ENCODE results near the gene SPATA6L.

SPATA6L gene

DNA sequence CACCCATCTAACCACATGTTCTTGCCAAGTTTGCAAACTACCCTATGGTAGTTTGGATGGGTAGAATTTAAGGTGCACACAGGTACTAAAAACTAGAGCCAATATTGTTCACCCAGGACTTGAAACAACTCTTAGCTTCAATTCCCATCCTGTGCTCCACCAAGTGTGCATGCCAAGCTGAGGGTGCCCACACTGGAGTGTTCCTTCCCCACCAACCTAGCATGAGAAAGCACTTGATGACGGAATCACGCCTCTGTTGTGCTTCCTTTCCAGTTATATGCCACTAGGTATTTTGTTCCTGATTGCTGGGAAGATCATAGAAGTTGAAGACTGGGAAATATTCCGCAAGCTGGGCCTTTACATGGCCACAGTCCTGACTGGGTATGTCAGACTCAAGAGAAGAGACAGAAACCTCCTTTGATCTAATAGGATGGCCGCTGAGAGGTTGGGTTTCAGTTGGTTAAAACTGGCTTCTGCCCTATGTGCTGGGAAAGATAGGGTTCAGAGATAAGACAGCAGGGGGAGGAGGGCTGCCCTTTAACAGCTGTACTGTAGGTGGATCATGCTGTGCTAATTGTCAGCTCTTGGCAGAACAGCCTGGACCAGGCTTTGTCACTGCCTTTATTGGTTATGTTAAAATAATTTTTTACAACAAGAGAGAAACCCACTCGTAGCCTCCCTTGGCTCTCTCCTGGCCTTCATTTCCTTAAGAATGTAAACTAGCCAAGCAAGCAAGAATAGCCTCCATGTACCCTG, 92.5 kb downstream of the SPATA6L start:
- Mint-ChIP-seq H3K27ac (no peak overlapping the region), H3K36me3 (ENCODE audit: low read depth) (no peaks in the 10 kb centered on the region), H3K9me3 (no peaks in the 10 kb centered on the region), H3K4me1 (ENCODE audit: low read depth) (peaks cover 33% of the 10 kb centered on the region), H3K4me3 (no peak overlapping the region), H3K27me3 (no peaks in the 10 kb centered on the region)

DNA sequence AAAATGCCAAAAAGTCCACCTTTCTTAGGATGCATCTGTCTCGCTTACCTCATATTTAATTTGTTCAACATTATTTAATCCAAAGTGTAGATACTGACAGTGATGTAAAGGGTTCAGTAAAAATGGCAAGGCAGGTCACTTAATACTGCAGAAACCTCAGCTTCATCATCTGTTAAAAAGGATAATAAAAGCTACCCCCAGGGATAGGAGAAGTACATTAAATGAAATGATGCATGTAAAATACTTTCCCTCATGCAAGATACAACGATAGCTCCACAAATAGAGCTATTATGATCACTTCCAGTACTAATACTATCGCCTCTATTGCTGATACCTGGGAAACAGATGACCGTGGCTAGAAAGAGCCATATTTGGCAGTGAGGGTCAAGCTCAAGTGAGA, 93.1 kb downstream of the SPATA6L start:
- H3K4me3 Mint-ChIP-seq: no peak overlapping the region
- H3K9me3 Mint-ChIP-seq: no peaks in the 10 kb centered on the region
- H3K36me3 Mint-ChIP-seq (ENCODE audit: low read depth): no peaks in the 10 kb centered on the region
- H3K27me3 Mint-ChIP-seq: no peaks in the 10 kb centered on the region
- peaks cover 33% of the 10 kb centered on the region for H3K4me1 Mint-ChIP-seq (ENCODE audit: low read depth)
- H3K27ac Mint-ChIP-seq: no peak overlapping the region

DNA sequence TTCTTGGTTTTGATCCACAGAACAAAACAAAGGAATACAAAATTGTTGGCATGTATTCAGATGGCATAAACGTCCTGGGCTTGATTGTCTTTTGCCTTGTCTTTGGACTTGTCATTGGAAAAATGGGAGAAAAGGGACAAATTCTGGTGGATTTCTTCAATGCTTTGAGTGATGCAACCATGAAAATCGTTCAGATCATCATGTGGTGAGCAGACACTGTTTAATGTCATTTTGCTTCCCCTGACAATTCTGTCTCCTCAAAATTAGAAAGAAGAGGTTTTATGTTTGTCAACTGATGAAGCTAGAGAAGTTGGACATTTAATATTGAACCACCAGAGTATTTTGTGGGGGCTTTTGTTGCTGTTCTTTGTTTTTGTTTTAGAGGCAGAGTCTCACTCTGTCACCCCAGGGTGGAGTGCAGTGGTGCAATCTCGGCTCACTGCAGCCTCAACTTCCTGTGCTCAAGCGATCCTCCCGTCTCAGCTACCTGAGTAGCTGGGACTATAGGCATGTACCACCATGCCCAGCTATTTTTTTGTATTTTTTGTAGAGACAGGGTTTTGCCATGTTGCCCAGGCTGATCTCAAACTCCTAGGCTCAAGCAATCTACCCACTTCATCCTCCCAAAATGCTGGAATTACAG, 94.0 kb downstream of the SPATA6L start:
- Mint-ChIP-seq H3K27me3 (no peaks in the 10 kb centered on the region), H3K36me3 (ENCODE audit: low read depth) (no peaks in the 10 kb centered on the region), H3K4me1 (ENCODE audit: low read depth) (peaks cover 33% of the 10 kb centered on the region), H3K9me3 (no peaks in the 10 kb centered on the region), H3K27ac (peak overlapping the region; percentile 69), H3K4me3 (peak overlapping the region; percentile 31)

DNA sequence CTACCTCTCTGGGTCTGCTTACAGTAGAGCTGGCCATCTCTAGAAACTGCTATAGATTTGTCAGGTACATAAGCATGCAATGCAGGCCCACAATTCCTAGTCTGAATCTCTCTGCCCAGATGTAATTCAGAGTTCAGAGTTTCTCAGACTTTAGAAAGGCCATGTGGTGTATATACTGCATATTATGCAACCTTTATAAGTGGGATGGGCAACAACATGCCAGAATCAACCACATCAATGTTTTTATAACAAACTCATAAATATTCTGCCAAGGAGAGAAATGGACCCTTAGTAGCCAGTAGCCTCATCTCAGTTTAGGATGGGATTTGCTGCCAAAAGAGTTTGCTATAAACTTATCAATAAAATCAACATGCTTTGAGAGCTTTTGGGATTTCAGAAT, 97.2 kb downstream of the SPATA6L start:
- Mint-ChIP-seq H3K4me3 (no peak overlapping the region), H3K4me1 (ENCODE audit: low read depth) (peaks cover 22% of the 10 kb centered on the region), H3K27me3 (no peaks in the 10 kb centered on the region), H3K27ac (no peak overlapping the region), H3K36me3 (ENCODE audit: low read depth) (no peaks in the 10 kb centered on the region), H3K9me3 (peaks cover 4% of the 10 kb centered on the region)

DNA sequence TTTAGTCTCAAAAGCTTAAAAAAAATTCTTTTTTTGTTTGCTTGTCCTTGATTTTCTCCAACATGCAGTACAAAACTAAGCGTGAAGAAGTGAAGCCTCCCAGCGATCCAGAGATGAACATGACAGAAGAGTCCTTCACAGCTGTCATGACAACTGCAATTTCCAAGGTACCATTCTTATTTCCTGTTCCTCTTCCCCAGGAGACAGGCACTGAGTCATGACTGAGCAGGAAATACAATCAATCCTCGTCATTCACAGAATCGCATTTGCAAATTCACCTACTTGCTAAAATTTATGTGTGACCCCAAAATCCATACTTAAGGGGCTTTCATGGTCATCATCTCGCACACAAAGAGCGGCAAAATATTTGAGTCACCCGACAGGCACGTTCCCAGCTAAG, 98.7 kb downstream of the SPATA6L start:
- Mint-ChIP-seq H3K9me3 (peaks cover 4% of the 10 kb centered on the region), H3K27ac (no peak overlapping the region), H3K36me3 (ENCODE audit: low read depth) (no peaks in the 10 kb centered on the region), H3K4me3 (no peak overlapping the region), H3K4me1 (ENCODE audit: low read depth) (peaks cover 19% of the 10 kb centered on the region), H3K27me3 (no peaks in the 10 kb centered on the region)

DNA sequence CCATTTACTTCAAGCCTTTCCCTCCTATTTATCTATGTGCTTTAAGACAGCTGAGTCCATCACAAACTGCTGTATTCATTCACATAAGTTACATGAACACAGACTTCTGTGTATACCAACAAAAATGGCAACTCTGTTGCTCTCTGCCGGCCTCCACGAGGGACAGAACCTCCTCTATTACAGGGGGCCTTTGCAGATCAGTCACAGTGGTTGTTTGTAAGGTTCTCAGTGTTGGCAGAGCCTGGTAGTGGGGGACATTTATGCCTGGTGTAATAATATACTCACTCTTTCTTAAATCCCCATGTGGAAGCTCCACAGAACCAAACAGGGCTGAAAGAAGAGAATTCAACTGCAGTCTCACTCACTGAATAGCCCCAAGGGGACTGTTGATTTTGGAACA, 99.5 kb downstream of the SPATA6L start:
- Mint-ChIP-seq H3K4me1 (ENCODE audit: low read depth) (peaks cover 11% of the 10 kb centered on the region), H3K9me3 (peaks cover 4% of the 10 kb centered on the region), H3K4me3 (no peak overlapping the region), H3K27ac (no peak overlapping the region), H3K27me3 (no peaks in the 10 kb centered on the region), H3K36me3 (ENCODE audit: low read depth) (no peaks in the 10 kb centered on the region)

DNA sequence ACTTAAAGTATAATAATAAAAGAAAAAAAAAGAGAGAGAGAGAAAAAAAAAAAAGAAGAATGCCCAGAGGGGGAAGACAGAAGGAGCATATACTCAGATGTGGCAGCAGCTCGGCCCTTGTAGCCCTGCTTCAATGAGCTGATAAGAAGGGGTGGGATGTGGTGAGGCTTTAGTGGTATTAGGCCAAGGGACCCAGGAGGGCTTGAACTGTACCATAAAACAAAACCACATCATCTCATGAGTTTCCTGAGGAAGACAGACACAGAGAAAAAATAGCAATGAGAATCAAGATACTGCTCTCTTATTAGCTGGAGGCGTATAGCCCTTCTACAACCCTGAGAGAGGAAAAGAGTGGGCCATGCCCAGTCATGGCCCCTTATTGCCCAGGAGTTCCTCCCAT, 103.2 kb downstream of the SPATA6L start:
- H3K9me3 Mint-ChIP-seq: peaks cover 4% of the 10 kb centered on the region
- no peaks in the 10 kb centered on the region for H3K36me3 Mint-ChIP-seq (ENCODE audit: low read depth)
- H3K27ac Mint-ChIP-seq: no peak overlapping the region
- H3K4me1 Mint-ChIP-seq (ENCODE audit: low read depth): peaks cover 11% of the 10 kb centered on the region
- H3K4me3 Mint-ChIP-seq: no peak overlapping the region
- no peaks in the 10 kb centered on the region for H3K27me3 Mint-ChIP-seq

DNA sequence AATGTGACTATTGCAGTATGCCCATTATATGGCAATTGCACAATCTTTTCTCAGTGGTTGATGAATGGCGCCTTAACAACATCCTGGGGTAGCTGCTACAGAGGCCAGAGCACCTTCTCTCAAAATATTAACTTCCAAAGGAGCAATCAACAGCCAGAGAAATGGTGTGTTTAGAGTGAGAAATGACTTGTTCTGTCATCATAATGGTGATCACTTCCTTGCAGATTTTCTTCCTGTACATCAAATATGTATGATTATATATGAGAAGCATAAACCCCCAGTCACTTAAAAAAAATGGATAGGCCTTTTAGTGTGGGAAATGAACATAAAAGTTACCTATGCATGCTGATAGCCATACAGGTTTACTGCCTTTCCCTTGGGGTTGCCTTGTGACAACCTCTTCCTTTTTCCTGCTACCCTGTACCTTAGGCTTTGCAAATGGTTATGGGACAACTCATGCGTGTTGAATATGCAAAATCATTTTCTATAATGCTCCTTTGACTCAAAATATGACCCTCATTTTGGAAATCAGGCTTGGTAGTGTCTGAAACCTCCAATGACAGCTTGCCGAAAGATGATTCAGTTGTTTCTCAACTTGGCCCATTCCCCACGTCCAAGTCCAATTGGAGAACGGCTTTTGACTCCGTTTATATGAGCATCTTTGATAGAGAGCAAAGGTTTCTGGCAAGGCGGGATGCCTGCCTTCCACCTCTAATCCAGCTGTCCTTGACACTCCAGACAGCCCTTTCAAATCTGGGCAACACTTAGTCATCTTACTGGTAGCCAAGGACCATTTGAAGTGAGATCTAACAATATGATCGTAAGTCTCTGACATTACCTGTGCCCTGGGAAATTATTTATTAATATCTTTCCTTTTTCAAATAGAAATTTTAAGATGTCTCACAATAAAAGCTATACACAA, 106.8 kb downstream of the SPATA6L start:
- Mint-ChIP-seq H3K27ac (no peak overlapping the region), H3K27me3 (no peaks in the 10 kb centered on the region), H3K9me3 (no peaks in the 10 kb centered on the region), H3K4me3 (no peak overlapping the region), H3K36me3 (ENCODE audit: low read depth) (no peaks in the 10 kb centered on the region), H3K4me1 (ENCODE audit: low read depth) (peaks cover 19% of the 10 kb centered on the region)

DNA sequence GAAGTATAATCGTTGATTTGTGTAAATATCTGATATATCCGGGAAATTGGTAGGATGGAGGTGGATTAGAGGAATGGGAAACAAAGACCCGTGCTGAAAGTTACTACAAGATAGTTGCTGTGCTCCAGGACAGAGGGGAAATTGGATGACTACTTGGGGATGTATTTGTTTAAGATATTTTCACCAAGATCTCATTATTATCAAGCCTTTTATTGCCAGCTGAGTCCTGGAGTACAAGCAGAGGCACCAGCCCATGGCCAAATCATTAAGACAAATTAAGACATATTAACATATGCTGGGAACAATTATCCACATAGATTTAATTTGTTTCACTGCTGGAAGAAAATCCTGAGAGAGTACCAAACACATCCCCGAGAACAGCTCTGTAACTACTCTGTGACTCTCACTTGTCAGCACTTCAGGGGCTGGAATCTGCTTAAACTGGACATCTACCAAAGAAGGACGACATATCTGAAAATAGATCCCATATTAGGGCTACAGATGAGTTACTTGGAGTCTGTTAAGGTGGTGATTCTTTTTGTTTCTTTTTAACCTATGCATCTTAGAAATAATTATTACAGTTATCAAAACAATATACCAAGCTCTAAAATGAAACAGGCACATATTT, 107.8 kb downstream of the SPATA6L start:
- Mint-ChIP-seq H3K36me3 (ENCODE audit: low read depth) (no peaks in the 10 kb centered on the region), H3K27ac (no peak overlapping the region), H3K27me3 (no peaks in the 10 kb centered on the region), H3K4me1 (ENCODE audit: low read depth) (peaks cover 20% of the 10 kb centered on the region), H3K9me3 (no peaks in the 10 kb centered on the region), H3K4me3 (no peak overlapping the region)

DNA sequence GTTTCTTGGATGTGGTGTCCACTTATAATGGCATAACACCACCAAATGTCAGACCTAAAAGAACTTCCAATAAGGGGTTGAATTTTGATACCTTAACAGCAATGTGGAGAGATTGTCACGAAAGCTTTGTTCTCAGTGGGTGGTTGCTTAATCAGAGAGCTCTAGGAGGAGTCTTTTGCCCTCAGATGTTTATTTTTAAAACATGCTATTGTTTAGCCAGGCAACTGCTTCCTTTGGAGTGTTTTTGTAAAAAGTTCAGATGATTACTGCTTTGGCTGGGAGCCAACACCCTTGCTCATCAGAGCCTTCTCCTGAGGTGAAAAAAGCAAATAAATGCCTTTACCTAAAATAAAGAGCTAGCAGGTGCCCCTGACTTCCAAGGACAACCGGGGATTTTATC, 111.0 kb downstream of the SPATA6L start:
- Mint-ChIP-seq H3K4me3 (no peak overlapping the region), H3K27me3 (no peaks in the 10 kb centered on the region), H3K36me3 (ENCODE audit: low read depth) (no peaks in the 10 kb centered on the region), H3K4me1 (ENCODE audit: low read depth) (peaks cover 25% of the 10 kb centered on the region), H3K27ac (no peak overlapping the region), H3K9me3 (no peaks in the 10 kb centered on the region)

DNA sequence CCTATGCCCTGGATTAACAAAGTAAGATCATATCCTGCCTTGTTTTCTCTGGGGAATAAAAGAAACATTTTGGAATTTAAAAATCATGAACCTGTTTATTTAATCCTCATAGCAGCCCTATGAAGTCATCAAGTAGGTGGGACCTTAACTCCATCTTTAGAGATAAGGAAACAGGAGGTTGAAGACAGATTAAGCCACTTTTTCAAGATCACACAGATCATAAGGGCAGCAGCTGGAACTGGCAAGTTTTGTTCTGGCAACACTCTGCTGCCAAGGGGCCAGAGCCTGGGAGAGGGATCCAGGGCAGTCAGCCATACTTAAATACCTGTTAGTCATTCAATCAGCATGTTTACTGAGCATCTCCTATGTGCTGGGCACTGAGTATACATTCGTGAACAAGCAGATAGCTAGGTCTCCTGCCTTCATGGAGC, 112.3 kb downstream of the SPATA6L start:
- no peak overlapping the region for H3K27ac Mint-ChIP-seq
- peaks cover 25% of the 10 kb centered on the region for H3K4me1 Mint-ChIP-seq (ENCODE audit: low read depth)
- no peaks in the 10 kb centered on the region for H3K9me3 Mint-ChIP-seq
- H3K36me3 Mint-ChIP-seq (ENCODE audit: low read depth): no peaks in the 10 kb centered on the region
- no peaks in the 10 kb centered on the region for H3K27me3 Mint-ChIP-seq
- no peak overlapping the region for H3K4me3 Mint-ChIP-seq

DNA sequence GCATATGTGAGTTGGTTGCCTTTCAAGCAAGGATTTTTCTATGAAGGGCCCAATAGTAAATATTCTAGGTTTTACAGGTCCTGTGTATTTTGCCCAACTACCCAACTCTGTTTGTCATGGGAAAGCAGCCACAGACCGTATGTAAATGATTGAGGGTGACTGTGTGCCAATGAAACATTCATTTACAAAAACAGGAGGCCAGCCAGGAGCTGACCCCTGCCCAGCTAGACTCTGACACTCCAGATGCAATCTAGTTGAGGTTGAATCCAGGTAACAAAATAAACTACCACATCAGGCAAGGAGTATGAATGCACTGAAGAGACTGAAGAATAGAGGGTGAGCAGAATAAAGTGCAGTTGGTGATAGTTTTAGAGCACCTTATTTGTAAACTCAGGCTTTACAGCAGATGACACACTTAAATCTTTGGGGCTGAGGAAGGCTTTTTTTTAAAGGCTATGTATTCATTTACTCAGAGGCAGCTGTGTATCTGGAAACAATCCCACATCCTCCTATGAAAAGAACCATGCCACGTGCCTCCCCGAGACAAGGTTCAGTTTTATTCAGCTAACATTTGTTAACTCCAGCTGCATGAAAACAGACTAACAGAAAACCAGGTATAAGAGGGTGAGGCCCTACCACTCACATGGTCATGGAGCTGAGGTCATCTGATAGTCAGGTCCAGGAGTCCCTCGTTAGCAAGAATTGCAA, 115.3 kb downstream of the SPATA6L start:
- Mint-ChIP-seq H3K36me3 (ENCODE audit: low read depth) (no peaks in the 10 kb centered on the region), H3K4me3 (no peak overlapping the region), H3K4me1 (ENCODE audit: low read depth) (peaks cover 33% of the 10 kb centered on the region), H3K27me3 (no peaks in the 10 kb centered on the region), H3K27ac (no peak overlapping the region), H3K9me3 (no peaks in the 10 kb centered on the region)

DNA sequence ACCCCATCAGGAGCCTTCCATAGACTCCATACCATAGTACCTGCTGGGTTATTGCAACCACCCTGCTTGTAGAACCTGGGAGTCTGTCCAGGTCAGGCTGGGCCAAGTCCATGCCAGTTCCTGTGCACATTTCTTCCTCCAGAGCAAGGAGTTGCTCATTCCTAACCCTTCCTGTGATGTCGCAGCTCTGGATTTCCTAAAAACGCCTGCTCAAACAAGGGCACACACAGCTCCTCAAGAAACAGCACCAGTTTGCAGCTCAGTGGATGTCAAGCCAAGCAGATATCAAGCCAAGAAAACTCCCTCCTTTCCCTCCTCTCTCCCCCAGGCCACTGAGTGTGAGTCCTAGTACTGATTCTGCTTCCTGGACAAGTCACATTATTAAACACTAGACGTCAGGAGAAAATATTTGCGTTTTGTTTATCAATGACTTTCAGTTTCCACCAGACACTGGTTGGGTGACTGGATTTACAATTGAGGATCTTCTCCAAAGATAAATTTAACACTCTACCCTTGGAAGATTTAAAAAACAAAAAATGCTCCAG, 116.5 kb downstream of the SPATA6L start:
- no peak overlapping the region for H3K4me3 Mint-ChIP-seq
- H3K27ac Mint-ChIP-seq: no peak overlapping the region
- H3K4me1 Mint-ChIP-seq (ENCODE audit: low read depth): peaks cover 28% of the 10 kb centered on the region
- no peaks in the 10 kb centered on the region for H3K9me3 Mint-ChIP-seq
- no peaks in the 10 kb centered on the region for H3K27me3 Mint-ChIP-seq
- H3K36me3 Mint-ChIP-seq (ENCODE audit: low read depth): no peaks in the 10 kb centered on the region
